Breast epithelium (tissue), 3 donors: ENCODE measurements around the gene INCA1.

ENCODE experiments used
- CTCF ChIP-seq, 3 donors: fragments of 450-650 bp; IDR thresholded peaks; one replicate each; pipeline ENCODE4 v1.5.1; 2016 to 2017; ENCODE audit warnings: antibody characterized with exemption in 3 of 3, mild to moderate bottlenecking in 3 of 3, moderate library complexity in 3 of 3
- POLR2AphosphoS5 ChIP-seq, 3 donors: sonication (generic); formaldehyde crosslinking; IDR thresholded peaks; one replicate each; pipeline ENCODE4 v1.6.1; 2017; ENCODE audit warnings: antibody characterized with exemption in 3 of 3

GRCh38 chr17:5043524-5043923 lies 46.2 kb upstream of the INCA1 start:
- TF ChIP-seq CTCF (IDR thresholded peaks at IDR 0.05) (no peak), POLR2AphosphoS5 (IDR thresholded peaks at IDR 0.05) (no peak)
